NCI-H748 treated with DMSO at 0.1 percent for 48 hours (cell line): ENCODE measurements around the gene SLAMF1.
"Not testable (repeated sequence)": the region's sequence is repeated elsewhere in the genome, so short reads cannot be mapped to it uniquely, and the experiment has no call there.

ENCODE experiments used
- DNase-seq: peaks from one replicate; lab custom pipeline; 2025; lab: John Stamatoyannopoulos, UW

The SLAMF1 gene

DNA sequence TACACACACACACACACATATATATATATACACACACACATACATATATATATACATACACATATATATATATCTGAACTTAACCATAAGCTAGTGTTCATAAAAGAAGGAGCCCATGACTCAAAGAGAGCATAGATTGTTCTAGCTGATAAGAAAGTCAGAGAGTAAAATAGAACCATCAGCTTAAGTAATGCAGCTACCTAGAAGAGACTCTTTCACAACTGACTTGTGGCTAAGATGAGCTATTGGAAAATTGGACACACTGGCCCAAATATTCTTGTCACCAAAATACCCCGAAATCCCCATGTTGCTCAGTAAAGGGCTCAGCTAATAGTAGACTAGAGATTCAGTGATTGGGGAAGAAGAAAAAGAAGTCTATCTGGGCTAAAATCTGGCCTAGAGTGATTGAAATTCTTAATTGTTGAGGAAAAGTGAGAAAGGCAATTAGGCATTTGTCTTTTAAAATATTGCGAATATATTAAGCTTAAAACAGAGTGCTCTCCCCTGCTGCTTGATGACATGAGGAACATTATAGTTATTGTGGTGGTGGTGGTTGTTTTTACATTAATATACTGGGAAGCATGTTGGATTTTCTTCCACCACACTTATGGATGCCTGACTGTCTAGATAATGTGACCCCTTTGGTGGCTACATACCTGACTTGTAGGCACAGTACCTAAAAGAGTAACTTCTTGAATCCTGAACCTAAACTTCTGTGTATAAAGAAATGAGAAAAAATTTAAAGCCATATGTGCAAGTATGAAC is 6.3 kb downstream of the SLAMF1 start:
- no peak for DNase-seq

DNA sequence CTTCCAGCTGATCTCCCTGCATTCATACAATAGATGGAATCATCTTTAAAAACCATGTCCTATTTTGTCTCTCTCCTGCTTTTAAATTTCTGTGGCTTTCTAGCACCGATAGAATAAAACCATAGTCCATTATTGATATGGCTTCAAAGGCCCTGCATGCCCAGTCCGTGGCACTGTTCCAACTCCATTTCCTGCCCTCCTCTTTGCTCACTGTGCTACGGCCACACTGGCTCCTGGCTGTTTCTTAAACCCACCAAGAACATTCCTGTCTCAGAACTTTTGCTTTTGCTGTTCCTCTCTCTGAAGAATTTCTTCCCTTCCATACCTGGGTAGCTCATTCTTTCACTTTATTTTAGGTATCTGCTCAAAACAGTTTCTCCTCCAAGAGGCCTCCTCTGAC is 7.2 kb downstream of the SLAMF1 start:
- no peak for DNase-seq

DNA sequence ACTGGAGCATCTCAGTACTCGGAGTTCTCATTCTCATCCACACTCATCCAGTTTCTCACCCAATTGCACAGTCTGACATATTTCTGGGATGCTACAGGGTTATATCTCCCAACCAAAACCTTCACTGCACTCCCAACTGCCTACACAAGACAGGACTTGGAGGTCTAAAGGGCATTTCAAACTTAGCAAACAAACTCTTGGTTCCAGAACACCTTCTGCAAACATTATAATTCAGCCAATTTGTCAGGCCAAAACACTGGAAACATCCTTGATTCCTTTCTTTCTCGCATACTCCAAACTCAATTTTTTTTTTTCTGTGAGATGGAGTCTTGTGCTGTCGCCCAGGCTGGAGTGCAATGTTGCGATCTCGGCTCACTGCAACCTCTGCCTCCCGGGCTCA is 7.9 kb downstream of the SLAMF1 start:
- DNase-seq = no peak

DNA sequence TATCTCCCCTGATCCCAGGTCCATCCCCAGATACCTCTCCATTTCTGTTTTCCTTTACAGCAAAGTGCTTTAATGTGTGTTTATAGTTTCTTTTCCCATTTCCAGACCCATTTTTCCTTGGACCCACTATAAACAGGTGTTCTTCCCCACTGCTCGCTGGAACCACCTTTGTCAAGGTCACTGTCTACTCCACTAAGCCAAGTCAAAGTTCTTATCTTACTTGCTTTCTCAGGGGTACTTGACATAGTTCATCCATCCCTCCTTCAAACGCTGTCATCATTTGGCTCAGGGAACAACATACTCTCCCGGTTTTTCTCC is 8.3 kb downstream of the SLAMF1 start:
- no peak for DNase-seq

DNA sequence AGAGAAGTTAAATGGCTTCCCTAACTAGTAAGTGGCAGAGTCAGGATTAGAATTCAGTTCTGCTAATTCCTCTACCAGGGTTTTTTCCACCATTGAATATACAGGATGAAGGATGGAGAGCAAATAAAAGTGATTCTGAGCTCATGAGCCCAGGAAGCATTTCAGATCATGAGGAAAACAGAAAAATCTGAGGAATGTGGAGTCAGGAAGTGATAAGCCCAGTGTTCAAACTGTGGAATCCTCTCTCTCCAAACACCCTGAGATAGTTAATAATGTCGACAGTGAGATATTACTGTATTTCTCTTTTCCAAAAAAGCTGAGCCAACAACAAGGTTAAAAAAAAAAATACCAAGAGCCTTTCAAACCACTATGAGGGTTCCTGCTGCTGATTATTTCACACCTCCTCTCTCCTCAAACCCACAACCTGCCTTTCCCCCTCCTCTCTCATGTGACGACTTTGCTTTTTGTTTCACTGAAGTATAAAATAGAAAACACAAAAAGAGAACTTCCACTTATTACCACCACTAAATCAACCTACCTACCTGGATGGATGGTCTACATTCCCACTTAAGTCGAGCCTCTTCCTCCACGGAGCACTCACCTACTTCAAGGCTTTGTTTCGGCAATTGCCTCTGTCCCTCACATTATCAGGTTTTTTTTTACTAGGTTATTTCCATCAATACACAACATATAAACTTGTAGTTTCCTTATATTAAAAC is 8.9 kb downstream of the SLAMF1 start:
- DNase-seq = no peak

DNA sequence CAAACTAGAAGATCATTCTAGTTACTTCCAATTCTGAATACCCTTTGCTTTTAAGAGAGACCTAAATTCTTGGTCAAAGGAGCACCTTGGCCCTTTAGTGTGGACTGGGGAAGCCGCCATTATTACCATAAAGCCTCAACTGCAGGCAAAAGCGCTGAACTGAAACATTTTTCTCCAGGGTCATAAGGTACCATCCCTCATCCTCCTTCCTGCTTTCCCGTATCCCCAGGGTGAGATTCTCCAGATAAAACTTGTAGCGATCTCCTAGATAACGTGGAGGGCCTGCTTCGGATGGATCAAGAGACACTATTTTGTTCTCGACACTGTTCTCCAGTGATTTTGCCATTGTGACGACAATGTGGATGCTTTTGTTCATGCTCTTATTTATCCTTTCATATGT is 9.8 kb downstream of the SLAMF1 start:
- DNase-seq = no peak

DNA sequence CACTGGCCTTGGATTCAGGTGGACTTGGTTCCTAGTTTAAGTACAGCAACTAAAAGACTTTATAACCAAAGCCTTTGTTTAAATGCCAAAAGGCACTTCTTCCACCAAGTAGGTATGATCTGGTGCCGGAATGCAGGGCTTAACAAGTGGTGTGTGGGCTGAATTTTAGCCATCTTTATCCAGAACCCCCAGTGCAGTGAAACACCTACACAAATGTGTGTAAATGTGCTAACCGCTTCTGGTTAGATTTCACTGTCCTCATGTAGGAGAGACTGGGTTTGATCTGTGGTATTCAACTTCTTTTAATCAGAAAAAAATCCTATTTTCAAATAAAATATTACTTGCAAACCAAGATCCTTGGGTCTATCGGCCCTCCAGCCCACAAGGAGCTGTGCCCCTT is 10.3 kb downstream of the SLAMF1 start:
- DNase-seq = no peak

DNA sequence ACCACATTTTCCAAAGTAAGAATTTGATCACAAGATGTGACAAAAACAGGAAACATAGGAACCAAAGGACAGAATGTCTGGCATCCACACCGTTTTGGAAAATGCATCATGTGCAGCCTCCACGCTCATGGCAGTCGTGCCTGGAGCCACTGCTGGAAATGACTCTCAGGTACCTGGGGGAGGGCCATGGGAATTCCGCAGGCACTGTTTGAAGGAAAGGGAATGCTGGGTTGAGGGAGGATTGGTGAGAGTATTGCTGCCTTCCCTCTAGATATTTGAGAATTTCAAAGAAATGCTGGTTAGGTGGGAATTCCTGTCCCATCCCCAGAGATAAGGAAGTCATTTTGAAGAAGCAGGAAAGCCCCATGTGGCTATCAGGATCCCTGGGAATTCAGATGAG is 10.8 kb downstream of the SLAMF1 start:
- no peak for DNase-seq

DNA sequence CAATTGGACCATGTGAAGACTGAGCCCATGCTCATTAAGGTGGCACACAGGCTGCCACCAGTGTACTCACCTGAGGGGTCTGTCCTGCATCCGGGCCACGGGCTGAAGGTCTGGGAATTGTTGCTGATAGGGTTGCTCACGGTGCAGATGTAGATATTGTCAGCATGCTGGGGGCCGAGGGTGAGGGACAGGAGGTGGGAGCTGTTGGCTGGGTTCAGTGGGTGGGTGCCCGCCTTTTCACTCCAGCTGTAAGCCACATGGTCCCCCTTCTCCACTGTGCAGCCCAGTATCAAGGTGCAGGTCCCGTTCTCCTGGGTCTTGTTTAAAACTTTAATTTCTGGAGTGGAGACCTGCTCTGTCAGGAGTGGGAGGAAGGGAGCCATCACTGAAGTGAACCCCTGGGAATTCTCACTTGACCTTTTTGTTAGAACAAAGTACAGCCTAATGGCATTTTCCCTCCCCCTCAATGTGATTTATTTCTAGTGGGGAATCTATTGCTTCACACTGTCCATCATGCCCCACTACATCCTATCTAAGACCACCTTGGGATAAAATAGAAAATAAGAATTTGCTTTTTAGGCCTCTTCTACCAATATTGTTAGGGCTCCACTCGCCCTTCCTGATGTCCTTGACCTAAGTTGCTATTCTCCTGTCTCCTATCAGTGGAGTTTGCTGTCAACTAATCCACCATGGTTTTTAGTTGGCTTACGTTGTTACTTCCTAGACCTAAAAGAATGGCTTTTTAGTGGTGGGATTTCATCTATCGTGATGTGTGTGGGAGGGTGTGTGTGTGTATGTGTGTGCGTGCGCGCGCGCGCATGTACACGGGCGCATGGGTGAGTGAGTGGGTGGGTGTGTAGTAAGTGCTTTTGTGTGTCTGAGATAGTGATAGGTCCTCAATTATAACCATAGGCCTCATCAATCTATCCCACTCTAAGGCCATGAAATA is 12.0 kb downstream of the SLAMF1 start:
- no peak for DNase-seq

DNA sequence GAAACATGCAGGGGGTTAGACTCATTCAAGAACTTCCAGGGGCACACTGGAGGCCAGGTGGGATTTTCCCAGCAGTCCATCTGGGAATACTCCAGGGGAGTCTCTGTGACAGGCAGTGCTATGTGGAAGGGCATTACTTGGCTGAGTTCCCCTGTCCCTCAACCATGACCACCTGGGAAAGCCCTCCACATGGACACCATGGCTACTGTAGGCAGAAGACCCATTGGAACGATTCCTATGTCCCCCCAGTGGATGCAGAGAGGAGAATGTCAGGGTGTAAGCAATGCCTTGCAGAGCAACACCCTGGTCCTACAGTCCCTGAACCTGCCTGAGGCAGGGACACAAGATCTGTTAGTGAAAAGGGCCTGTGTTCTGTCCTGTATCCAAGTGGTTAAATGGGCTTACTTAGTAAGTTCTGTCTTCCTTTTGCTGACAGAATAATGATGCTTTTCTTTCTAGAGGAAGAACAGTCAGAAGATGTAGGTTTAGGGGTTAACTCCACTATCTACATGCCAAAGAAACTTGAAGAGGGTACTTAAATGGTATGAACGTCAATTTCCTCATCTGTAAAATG is 13.4 kb downstream of the SLAMF1 start:
- DNase-seq = no peak

DNA sequence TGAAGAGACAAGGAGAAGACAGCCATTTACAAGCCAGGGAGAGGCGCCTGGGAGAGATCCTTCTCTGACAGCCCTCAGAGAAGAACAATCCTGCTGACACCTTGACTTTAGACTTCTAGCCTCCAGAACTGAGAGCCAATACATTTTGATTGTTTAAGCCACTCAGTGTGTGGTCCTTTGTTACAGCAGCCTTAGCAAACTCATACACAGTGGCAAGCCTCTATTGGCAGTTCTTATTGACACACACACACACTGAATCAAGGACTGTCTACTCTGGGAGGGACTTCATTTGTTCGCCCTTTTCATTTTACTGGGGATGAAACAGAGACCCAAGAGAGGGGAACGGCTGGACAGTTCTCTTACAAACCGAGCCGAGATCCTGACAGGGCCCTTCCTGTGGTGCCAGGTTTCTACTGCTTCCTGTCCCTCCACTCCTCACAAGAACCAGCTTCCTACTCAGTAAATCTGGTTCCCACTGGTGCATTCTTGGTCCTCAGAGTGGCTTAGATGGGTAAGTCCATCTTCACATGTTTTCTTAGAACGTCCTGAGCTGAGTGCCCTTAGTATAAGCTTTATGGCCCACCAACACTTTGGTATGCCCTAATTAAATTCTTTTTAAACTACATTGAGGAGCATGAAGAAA is 14.7 kb downstream of the SLAMF1 start:
- no peak for DNase-seq

DNA sequence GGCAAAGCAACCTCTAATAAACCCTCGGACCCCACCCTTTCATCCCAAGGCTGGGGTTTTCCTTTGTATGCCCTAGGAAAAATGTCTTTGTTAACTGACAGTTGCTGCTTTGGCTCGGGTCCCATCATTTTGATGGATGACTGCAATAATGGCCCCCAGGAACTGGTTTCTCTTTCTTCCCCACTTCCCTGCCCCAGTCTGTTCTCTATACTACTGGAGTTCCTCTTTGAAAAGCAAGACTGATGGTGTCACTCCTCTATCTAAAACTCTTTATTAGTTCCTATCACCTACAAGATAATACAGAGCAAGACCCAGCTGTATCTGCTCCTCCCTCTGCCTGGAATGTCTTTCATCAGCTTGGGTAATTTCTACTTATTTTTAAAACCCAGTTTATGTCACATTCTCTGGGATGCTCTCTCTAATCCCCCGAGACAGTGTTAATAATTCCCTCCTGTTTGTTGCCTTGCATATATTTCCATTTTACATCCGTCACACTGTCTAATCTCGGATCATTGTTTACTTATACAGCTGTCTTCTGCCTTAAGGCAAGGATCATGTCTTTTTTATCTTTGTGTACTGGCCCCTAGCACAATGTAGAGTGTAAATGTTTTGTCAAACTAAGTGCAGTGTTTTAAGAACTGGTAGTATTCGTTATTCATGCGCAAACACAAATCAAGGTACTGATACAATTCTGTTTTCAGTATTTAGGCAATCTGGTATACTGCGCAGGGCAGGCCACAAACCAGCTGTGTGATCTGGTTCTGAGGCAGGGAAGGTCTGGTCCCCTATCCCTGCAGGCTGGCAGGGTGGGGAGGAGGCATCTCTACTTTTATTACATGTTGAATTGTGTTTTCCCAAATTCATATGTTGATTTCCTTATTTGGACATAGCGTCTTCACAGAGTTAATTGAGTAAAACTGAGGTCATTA is 16.1 kb downstream of the SLAMF1 start:
- DNase-seq = no peak

DNA sequence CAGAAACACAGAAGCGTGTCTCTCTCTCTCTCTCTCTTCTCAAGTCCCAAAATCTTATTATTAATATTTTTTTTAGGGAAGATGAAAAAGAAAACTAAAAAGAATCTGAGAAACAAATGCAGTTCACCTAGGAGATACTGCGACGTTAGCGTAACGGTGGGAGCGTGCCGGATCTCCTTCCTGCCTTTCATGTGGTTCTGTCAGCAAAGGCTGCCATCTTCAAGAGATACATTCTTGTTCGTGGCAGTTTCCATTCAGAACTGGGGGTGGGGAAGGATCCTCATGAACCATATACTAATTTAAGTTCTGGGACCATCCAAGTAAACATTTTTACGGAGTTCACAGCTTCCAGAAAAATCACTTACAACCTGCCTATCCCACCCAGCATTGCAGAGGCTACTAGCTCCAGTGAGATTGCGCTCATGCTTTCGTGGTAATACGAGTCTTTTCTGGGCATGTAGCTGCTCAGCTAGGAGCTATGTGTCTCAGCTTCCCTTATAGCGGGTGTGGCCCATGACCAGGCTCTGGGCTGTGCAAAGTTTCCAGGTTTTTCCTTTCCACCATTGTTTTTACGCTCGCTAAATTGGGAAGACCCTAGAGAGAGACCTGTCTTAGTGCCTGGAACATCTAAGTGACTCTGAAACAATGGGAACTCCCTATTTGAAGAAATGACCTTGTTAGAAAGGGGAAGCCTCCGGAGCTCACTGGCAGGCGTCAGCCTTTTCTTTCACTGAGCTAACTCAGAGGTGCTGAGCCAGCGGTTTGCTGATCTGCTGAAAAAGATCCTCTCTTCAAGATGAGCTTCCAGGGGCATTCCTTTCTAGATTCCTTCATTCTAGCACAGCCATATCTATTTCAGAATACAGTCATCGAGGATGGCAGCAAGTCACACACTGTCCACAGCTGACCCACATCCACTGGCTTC is 17.3 kb downstream of the SLAMF1 start:
- DNase-seq = no peak

DNA sequence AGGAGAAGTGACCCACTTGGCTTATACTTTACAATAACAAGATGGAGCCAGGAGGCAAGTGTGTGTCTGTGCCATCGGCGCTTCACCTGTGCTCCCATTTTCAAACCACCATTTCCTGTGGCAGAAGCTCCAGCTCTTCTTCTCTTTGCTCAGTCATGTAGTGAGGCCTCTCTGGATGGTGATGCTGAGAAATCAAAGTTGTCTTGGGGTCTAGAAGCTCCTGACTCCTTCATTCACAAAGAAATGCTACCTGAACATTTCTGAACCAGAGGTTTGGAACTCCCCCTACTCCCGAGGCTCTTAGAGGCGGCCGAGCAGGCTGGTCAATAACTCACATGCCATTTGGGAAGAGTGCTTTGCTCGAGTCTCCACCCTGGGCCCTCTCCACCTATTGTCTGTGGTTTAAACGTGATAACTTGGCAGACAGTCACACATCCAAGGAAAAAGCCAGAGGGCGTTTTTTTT is 18.0 kb downstream of the SLAMF1 start:
- no peak for DNase-seq

DNA sequence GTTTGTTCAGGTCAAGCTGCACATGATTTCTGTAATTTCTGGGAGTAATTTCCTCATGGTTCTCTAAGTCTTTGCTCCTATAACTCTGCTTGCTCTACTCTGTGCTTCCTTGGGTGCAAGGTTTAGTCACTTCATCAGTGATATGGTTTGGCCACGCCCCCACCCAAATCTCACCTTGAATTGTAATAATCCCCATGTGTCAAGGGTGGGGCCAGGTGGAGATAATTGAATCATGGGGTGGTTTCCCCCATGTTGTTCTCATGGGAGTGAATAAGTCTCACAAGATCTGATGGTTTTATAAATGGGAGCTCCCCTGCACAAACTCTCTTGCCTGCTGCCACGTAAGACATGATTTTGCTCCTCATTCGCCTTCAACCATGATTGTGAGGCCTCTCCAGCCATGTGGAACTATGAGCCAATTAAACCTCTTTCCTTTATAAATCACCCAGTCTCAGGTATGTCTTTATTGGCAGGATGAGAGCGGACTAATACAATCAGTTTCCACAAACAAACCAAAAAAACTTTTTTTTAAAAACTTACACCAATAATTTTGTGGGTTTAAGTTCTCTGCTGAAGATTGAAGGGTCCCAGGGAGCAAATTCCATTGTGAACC is 19.1 kb downstream of the SLAMF1 start:
- not testable (repeated sequence) for DNase-seq

DNA sequence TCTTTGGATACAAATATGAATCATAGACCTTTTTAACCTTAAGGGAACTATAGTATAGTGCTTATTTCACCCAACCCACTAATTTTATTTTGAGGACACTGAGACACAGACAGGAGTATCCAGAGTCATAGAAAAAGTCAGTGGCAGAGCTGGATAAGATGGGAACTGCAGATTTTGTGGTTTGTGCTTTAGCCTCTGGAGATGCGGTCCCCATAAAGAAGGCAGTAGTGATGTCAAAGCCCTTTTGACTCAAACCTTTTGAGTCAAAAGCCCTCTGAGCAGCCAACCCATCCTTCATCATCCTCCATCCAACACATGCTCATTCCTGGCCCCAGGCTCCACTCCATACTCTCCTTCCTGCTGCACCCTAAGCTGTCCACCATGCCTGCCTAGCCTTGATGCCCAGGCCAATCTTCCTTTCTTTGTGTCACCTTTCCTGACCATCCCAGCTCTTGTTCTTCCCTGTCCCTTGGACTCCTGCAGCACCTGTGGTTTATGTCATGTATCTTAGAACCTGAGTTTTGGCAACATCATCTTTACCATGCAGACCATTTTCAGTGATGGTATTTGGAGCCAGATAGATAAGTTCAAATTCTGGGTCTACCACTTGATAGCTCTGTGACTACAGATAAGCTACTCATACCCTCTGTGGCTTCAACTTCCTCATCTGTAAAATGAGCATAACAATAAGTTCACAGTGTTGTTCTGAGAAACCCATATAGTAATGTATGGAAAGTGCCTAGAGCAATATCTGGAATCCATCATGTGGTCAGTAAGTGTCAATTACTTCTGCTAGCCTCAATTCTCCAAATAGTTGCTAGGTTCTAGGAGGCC is 20.1 kb downstream of the SLAMF1 start:
- DNase-seq = no peak

DNA sequence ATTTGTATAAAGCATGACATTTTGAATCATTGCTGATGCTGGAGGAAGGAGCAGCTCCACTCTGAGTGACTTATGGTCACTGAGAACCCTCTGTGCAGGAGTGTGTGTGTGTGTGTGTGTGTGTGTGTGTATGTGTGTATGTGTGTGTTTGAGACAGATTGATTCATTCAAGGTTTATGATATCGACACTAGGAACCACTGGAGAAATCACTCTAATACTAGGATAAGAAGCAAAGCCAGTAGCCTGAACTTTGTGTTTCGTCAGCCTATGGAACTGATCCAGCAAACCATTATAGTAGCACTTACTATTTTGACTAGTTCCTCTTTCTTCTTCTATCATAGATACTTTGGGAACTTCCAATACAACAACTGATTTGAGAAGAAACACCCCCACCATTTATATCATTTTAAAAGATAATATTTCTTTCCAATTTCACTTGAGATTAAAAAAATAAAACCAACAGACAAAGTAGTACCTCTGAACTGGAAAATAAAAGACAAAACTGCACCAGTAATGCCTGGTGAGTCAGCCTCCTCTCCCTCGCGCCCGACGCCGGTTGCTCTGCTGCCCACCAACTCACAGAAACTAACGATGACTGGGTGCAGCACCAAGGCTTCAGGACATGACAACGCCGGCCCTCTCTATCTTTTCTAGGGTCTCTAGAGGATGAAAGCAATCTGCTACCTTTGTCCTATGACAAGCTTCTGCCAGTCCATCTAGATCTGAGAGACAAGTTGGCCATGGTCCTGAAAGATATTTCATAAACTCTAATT is 20.9 kb downstream of the SLAMF1 start:
- no peak for DNase-seq
